Thyroid gland (tissue), 4 donors: Measurements from ENCODE around the gene CREG1. TPM values are rescaled to one million over a fixed set of nuclear protein-coding genes. Genes with fewer than 3 reads are reported as not detected.

ENCODE experiments used
- DNase-seq, 2 donors: peaks; one replicate each; pipeline ENCODE4 v3.0.0-alpha.2; 2019
- H3K27ac ChIP-seq, 3 donors: fragments of 200-600 bp; sonication (generic); 1 replicate in 2 of 3; 2 replicates in 1 of 3; pipeline ENCODE4 v1.5.1; 2016 to 2019; ENCODE audit warnings: mild to moderate bottlenecking in 1 of 3, moderate library complexity in 1 of 3
- H3K27me3 ChIP-seq: fragments of 200-600 bp; sonication (generic); one replicate; pipeline ENCODE4 v1.5.1; 2019
- H3K36me3 ChIP-seq, 2 donors: fragments of 200-600 bp; sonication (generic); one replicate each; pipeline ENCODE4 v1.5.1; 2016 to 2019
- H3K4me1 ChIP-seq, 2 donors: fragments of 200-600 bp; sonication (generic); one replicate each; pipeline ENCODE4 v1.5.1; 2017 to 2019
- H3K4me3 ChIP-seq, 3 donors: fragments of 200-600 bp; sonication (generic); replicated peaks in 1 of 3; 1 replicate in 2 of 3; 2 replicates in 1 of 3; pipeline ENCODE4 v1.5.1; 2016; ENCODE audit warnings: mild to moderate bottlenecking in 1 of 3
- H3K9me3 ChIP-seq: fragments of 200-600 bp; sonication (generic); one replicate; pipeline ENCODE4 v1.5.1; 2017
- POLR2A ChIP-seq, 2 donors: fragments of 450-650 bp; IDR thresholded peaks; one replicate each; pipeline ENCODE4 v1.6.1; 2017; ENCODE audit warnings: antibody characterized with exemption in 2 of 2, mild to moderate bottlenecking in 2 of 2, moderate library complexity in 1 of 2
- WGBS, 2 donors: methylation state at CpG; one replicate each; pipeline ENCODE4 v1.1.5; 2017; 5-methylcytosine and 5-hydroxymethylcytosine counted together
- intact Hi-C: fragments of 100-400 bp; cut with DNase I; formaldehyde crosslinking; loops from one replicate; pipeline ENCODE4 v1.15.1; 2023
- total RNA-seq, 4 donors: library from RNA; depleted of rRNA; stranded (reverse); fragments of >200 nt; gene quantifications; one replicate each; pipeline ENCODE4 v1.2.3, GENCODE V29; 2016
- TF ChIP-seq, protein P1 (sequence below), 6 experiments: fragments of 200-600 bp in 3 of 6; fragments of 450-650 bp in 3 of 6; sonication (generic) in 3 of 6; IDR thresholded peaks; one replicate each; pipeline ENCODE4 v1.5.1; 2016 to 2019; ENCODE audit warnings: antibody characterized with exemption in 6 of 6, mild to moderate bottlenecking in 2 of 6, inconsistent platforms in 1 of 6, moderate library complexity in 1 of 6

Gene CREG1
- total RNA-seq, 4 donors from 2014 or later: 285 to 347 (median 327) TPM

- Histone ChIP-seq H3K27me3 (no peaks in the 10 kb centered on the region), H3K9me3 (no peaks in the 10 kb centered on the region), H3K4me1 (no peaks in the 10 kb centered on the region), H3K36me3 (no peaks in the 10 kb centered on the region), H3K4me3 (no peak overlapping the region), H3K27ac (no peak overlapping the region)
- no peak for DNase-seq
- WGBS, 2 donors: 92 to 94% methylated on average over 5 of the region's 5 CpGs
- TF ChIP-seq, protein P1, sequence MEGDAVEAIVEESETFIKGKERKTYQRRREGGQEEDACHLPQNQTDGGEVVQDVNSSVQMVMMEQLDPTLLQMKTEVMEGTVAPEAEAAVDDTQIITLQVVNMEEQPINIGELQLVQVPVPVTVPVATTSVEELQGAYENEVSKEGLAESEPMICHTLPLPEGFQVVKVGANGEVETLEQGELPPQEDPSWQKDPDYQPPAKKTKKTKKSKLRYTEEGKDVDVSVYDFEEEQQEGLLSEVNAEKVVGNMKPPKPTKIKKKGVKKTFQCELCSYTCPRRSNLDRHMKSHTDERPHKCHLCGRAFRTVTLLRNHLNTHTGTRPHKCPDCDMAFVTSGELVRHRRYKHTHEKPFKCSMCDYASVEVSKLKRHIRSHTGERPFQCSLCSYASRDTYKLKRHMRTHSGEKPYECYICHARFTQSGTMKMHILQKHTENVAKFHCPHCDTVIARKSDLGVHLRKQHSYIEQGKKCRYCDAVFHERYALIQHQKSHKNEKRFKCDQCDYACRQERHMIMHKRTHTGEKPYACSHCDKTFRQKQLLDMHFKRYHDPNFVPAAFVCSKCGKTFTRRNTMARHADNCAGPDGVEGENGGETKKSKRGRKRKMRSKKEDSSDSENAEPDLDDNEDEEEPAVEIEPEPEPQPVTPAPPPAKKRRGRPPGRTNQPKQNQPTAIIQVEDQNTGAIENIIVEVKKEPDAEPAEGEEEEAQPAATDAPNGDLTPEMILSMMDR (IDR thresholded peaks at IDR 0.05): no peak
- TF ChIP-seq POLR2A (IDR thresholded peaks at IDR 0.05): no peak
- intact Hi-C loops: no loop called here
Observed at GRCh38 chr1:167565922-167566321, 12.4 kb upstream of the CREG1 start.

DNA sequence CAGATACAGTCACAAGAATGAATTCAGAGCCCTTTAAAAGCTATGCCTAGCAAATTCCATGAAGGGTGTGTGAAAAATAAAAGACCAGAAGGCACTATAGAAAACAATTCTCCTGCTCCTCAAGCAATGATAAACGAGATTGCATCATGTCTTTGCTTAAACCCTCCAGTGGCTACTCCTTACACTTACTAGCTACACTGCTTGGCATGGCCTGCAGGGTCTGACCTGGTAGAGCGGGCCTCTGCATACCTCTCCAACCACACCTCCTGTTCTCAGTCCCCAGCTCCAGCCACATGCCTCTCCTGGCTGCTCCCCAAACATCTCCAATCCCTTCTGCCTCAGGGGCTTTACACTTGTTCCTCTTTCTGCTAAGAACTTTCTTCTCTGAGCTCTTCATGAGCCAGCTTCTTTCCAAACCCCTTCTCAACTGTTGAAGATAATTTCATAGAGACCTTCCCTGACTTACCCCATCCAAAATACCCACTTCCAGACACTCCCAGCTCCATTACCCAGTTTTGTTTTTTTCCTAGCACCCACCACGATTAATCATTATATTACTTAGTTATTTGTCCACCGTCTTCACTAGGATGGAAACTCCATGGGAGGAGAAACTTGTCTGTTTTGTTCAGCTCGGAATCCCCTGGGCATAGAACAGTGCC lies 11.2 kb upstream of the CREG1 start:
- Histone ChIP-seq H3K4me1 (no peaks in the 10 kb centered on the region), H3K9me3 (no peaks in the 10 kb centered on the region), H3K27me3 (no peaks in the 10 kb centered on the region), H3K36me3 (no peaks in the 10 kb centered on the region), H3K4me3 (no peak overlapping the region), H3K27ac (no peak overlapping the region)
- DNase-seq: peak in 1 of 2 donors; percentile 11
- intact Hi-C loops: no loop called here
- 85% methylated on average over 5 of the region's 5 CpGs for WGBS, 2 donors
- TF ChIP-seq POLR2A (IDR thresholded peaks at IDR 0.05): no peak

DNA sequence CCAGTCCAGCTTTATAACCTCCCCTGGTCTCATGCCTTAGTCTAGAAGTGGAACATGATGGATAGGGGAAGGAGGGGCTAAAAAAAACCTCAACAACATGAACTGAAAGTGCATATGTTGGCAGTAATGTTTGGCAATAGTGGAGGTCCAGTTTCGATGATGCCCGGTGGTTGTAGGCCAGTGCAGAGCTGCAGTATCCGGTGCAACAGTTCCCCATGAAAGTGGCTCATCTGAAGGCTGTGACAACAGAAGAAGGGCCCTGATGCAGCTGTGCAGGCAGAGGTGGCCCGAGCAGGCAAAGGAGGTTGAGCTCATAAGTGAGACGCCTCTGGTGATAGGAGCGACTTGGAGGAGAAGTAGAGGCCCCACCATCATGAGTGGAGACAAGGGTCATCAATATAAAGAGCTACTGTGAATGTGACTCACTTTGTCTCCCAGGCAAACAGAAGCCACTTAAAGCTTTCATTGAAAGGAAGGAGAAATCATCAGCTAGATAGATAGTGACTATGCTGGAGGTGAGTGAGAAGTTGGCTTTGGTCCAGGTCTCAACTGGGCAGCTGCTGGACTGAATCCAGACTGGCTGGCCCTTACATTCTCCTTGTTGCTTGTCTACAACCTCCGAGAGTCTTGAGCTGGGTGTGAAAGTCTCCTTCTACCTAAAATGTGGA lies 10.2 kb upstream of the CREG1 start:
- no peak for TF ChIP-seq POLR2A (IDR thresholded peaks at IDR 0.05)
- TF ChIP-seq, protein P1 (IDR thresholded peaks at IDR 0.05): no peak
- Histone ChIP-seq H3K4me1 (no peaks in the 10 kb centered on the region), H3K36me3 (no peaks in the 10 kb centered on the region), H3K27ac (no peak overlapping the region), H3K27me3 (no peaks in the 10 kb centered on the region), H3K4me3 (no peak overlapping the region), H3K9me3 (no peaks in the 10 kb centered on the region)
- intact Hi-C loops: no loop called here
- 66 to 68% methylated on average over 6 to 7 of the region's 7 CpGs for WGBS, 2 donors
- DNase-seq: peak; percentile 20 to 42

DNA sequence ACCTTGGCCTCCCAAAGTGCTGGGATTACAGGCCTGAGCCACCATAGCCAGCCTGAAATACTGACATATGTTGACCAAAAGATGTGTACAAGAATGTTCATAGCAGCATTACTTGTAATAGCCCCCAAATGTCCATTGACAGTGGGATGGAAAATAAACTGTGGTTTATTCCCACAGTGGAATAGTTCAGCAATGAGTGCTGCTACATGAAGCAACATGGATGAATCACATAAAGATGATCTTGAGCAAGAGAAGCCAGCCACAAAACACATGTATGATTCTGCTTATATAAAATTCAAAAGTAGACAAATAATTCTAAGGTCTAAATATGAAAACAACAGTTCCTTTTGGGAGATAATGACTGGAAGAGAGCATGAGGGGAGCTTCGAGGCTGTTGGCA lies 9.1 kb upstream of the CREG1 start:
- 44 to 100% methylated on average over 1 of the region's 1 CpG for WGBS, 2 donors
- no peaks in the 10 kb centered on the region for H3K36me3 ChIP-seq
- H3K27ac ChIP-seq: no peak overlapping the region

GRCh38 chr1:167561753-167562152 lies 8.2 kb upstream of the CREG1 start:
- no peak for DNase-seq
- no peaks in the 10 kb centered on the region for H3K9me3 ChIP-seq
- WGBS, 2 donors: 89 to 90% methylated on average over 6 of the region's 6 CpGs
- H3K27me3 ChIP-seq: no peaks in the 10 kb centered on the region
- H3K4me1 ChIP-seq: no peaks in the 10 kb centered on the region
- H3K27ac ChIP-seq: no peak overlapping the region
- TF ChIP-seq, protein P1 (IDR thresholded peaks at IDR 0.05): no peak
- TF ChIP-seq POLR2A (IDR thresholded peaks at IDR 0.05): no peak
- intact Hi-C loops: no loop called here
- no peaks in the 10 kb centered on the region for H3K36me3 ChIP-seq
- no peak overlapping the region for H3K4me3 ChIP-seq

More for the DNA sequence above, 9.1 kb upstream of the CREG1 start:
- intact Hi-C loops: no loop called here
- TF ChIP-seq POLR2A (IDR thresholded peaks at IDR 0.05): no peak
- TF ChIP-seq, protein P1 (IDR thresholded peaks at IDR 0.05): no peak
- H3K4me3 ChIP-seq: no peak overlapping the region
- no peaks in the 10 kb centered on the region for H3K27me3 ChIP-seq
- no peaks in the 10 kb centered on the region for H3K4me1 ChIP-seq
- H3K9me3 ChIP-seq: no peaks in the 10 kb centered on the region
- no peak for DNase-seq
